Right hindlimb (tissue), 1 donor: ENCODE results near the gene CABP1.

Experiments
- DNase-seq: peaks from one replicate; pipeline ENCODE4 v3.0.0-alpha.2; 2018

CABP1 gene

DNA sequence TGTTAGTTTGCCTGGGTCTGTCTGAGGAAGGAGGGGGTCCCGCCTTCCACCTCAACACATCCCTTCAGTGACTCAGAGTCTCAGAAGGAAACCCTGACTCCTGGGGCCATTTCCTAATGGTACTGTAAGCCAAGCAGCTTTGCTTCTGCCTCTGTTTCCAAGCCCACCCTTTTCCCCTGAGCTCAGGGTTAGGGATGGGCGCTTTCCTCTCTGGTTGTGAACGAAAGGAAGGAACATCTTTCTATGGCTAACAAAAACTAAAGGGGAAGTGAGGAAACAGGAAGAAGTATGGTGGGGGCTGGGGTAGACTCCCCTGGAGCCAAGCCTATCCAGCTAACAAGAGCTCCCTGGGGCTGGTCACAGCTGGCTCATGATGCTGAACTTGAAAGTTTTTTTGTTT is 58.2 kb downstream of the CABP1 start:
- DNase-seq: no peak

DNA sequence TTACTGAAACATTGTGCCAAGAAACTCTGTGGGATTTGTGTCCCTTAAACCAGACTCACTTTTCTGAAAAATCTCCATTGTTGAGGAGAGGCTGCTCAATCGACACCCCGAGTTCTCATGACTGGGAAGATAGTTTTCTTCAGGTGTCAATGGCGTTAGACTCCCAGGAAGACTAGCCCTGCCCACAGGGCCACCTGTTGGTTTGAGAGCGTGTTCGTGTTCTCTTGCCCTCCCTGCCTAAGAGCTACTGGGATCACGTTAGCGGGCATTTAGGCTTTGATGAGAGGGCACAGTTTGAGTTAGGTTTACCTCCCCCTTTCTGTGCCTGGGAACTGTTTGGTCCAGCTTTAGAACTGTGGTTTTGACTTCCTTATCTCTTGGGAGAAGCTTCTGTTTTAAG is 59.1 kb downstream of the CABP1 start:
- no peak for DNase-seq

DNA sequence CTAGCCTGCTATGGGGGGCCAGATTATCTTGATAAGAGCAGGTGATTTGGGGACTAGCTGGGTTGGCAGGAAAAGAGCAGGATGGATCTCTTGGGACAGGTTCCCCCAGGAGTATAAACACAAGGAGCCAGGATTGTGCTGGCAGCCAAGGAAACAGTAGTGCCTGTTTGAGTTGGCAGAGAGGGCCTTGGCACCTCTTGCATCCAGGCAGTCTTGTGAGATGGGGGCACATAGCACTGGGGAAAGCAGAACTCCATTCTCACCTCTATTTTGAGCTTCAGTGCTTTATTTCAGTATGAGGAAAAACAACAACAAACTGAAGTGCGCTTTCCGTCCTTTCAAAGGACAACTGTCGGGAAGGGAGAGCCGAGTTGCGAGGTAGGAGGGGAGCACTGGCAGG is 60.5 kb downstream of the CABP1 start:
- no peak for DNase-seq

DNA sequence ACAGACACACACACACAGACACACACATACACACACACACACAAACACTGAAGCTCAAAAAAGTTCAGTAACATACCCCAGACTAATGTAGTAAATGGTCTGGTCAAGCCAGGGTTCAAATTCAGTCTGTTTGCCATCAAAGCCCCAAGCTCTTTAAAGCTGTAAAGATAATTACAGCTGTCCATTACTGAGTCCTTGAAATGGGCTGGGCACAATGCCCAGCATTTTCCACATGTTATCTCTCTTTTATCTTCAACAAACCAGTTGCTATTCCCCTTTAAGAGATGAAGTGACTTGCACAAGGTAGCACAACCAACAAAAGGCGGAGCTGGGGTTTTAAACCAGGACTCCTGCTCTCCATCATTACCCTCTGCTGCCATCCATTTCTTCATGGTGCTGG is 62.2 kb downstream of the CABP1 start:
- no peak for DNase-seq

DNA sequence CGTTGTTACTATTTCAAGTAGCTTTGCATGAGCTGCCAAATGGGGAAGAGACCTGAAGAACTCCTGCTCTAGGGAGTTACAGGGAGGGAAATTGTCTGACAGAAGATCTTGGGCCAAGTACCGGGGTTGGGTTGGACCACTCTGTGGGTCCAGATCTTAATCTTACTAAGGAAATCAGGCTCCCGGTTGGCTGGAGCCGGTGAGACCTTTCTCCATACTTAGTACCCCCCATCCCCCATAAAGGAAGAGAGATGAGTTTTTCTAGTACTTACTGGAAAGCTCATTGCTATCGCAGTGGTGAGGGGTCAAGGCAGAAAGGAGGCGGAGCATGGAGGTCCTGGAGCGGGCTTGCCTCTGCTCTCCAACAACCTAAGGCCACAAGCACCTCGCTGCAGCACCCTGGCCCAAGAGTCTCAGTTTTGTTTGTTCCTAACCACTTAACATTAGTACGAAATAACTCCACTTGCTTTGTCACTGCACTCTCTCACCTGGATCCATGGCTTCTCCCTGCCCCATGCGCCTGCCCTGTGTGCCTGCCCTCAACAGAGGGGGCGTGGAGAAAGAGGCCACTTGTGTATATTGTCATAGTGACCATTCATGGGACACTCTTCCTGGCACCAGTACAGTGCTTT is 63.0 kb downstream of the CABP1 start:
- DNase-seq: no peak

DNA sequence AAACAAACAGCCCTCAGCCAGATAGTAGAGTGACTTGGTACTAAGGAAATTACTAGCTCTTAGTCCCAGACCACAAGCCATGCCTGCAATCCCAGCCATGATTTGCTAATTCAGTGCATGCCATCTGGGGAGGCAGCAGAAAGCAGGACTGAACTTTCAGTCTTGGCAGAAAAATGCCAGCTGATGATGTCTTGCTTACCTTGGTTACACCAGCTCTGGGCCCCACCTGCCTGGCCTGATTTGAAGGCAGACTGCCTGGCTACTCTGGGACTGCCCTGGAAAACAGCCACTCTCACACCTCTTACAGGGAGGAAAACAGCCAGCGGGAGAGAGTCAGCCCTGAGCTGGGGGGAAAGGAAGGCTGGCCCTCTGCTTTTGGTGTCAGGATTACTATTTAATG is 65.2 kb downstream of the CABP1 start:
- no peak for DNase-seq

DNA sequence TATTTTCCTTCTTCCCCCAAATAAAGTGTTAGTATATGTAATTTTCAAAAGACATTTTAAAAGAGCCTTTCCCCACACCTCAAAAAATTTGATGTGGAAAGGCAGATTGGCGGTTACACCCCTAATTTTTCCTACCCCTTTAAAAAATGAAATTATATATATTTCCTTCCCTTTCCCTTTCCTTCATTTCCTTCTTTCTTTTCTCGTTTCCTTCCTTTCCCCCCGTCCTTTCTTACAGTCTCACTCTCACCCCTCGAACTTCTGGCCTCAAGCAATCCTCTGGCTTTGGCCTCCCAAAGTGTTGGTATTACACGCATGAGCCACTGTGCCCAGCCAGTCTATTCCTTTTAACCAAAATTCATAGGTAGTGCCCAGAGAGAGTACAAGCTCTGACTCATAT is 65.6 kb downstream of the CABP1 start:
- DNase-seq: no peak

DNA sequence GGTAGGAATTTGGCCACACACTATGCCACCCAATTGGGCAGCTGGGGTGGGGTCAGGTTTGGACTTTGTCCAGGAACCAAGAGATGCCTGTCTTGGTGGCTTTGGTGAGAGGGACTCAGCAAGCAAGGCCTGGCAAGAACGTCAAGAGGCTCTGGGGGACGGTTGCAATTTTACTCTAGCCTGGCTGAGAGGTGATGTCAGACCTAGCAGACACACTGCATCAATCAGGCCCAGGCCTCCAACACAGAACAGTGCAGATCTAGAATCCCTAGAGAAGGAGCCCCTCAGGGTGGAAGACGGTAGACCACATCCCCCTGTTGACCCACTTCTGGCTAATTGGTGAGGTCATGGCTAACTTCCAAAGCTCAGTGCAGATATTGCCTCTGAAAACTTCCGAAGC is 68.2 kb downstream of the CABP1 start:
- DNase-seq: no peak

DNA sequence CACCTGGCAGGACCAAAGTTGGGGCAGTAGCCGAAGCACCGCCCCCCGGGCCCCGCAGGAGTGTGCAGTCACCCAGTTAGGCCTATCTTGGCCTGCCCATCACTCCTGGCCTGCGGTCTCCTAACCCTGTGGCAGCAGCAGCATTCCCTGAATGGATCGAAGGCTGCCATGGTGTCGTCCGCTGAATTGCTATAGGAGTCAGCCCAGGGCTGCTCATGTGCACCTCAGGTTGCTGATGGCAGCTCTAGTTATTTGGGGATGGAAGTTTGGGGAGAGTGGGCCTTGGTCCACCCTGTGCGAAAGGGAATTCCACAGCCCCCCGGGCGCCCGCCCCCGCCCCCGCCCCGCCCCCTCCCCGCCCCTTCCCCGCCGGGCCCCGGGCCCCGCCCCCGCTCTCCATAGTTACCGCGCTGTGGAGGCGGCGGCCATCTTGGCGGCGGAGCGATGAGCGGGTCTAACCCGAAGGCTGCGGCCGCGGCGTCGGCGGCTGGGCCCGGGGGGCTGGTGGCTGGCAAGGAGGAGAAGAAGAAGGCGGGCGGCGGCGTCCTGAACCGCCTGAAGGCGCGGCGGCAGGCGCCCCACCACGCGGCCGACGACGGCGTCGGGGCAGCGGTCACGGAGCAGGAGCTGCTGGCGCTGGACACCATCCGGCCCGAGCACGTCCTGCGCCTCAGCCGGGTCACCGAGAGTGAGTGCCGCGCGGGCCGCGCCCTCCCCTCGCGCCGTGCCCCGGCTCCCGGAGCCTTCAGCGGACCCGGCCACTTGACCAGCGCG is 69.8 kb downstream of the CABP1 start, which contains the start of gene UNC119B:
TSS of gene UNC119B (plus strand) at position 428 of the 774 bp plus-strand sequence. CDS start at position 445, 17 bp downstream.
- peak; percentile 82 for DNase-seq

DNA sequence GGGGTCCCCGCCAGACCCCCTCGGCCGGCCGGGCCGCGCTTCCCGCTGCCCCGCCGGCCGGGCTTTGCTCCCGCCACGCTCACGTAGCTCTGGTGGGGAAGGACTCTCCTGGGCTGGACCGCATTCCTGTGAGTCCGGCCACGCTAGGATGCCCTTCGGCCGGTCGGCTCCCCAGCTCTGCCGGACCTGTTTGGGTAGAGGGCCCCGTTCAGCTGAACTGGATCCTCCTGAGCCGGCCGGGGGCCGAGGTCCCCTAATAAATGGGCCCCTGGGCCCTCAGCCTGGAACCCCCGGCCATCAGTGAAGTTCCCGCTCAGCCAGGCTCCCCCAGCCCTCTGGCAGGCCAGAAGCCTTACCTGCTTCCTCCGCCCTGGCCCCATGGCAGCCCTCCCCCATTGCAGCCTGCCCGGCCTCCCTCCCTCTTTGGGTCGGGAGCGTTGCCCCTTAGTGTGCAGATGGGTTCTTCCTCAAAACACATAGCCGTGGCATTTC is 70.4 kb downstream of the CABP1 start:
- no peak for DNase-seq

DNA sequence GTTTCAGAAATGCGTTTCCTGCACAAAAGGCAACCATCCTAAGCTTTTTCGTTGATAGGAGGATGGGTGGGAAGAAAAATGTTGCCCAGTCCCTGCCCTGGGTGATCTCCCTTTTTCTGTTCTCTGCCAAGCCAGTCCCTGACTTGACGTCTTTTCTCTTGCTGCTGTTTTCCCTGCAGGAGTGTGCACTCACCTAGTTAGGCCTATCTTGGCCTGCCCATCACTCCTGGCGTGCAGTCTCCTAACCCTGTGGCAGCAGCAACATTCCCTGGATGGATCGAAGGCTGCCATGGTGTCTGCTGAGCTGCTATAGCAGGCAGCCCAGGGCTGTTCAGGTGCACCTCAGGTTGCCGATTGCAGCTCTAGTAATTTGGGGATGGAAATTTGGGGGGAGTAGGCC is 71.0 kb downstream of the CABP1 start:
- DNase-seq: no peak

DNA sequence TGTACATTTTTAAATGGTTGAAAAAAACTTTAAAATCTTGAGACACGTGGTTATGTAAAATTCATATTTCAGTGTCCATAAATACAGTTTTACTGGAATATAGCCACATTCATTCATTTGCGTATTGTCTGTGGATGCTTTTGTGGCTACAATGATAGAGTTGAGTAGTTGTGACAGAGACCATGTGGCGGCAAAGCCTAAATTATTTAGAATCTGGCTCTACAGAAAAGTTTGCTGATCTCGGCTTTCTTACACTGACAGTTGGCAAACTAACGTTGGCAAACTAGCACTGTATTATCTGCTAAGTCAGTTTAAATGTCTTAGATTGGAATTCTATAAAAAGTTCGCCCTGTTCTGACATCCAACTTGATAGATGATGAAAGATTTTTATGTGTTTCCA is 72.2 kb downstream of the CABP1 start:
- no peak for DNase-seq

DNA sequence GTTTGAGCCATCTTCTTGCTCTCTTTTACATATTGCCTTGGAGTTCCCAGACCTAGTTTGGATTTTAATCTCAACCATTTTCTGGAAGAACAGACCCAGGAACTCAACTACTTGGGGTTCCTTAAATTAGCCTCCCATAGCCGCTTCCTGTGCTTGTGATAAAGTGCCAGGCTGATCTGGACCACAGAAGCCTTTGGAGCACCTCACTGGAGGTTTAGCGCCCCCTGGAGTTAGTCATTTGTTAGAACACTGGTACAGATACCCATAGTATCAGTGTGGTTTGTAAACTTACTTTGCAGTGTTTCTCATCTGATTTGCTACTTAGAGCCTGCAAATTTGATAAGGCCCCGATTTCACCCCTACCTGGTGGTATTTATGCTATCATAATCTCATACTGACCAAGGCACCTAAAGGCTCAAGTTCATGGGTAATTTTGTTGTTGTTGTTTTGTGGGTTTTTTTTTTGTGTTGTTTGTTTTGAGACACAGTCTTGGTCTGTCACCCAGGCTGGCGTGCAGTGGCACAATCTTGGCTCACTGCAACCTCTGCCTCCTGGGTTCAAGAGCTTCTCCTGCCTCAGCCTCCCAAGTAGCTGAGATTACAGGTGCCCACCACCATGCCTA is 73.5 kb downstream of the CABP1 start:
- peak; percentile 75 for DNase-seq
